Fibroblast of the aortic adventitia (primary cell): ENCODE measurements around the gene MAGI2. TPM values are rescaled to one million over a fixed set of nuclear protein-coding genes. Genes with fewer than 3 reads are reported as not detected.
A peak's percentile ranks its signal among the peaks of the same experiment; 100 is the strongest.
"Not testable (repeated sequence)": the region's sequence is repeated elsewhere in the genome, so short reads cannot be mapped to it uniquely, and the experiment has no call there.

Experiments
- DNase-seq: peaks from one replicate; pipeline ENCODE4 v3.0.0-alpha.2; 2010; ENCODE audit warnings: low read depth
- H3K4me3 ChIP-seq: 2 replicates; pipeline ENCODE4 v1.5.1; 2011; ENCODE audit warnings: low read depth, mild to moderate bottlenecking, control low read depth, low read length, moderate library complexity
- CTCF ChIP-seq: IDR thresholded peaks from 2 replicates; pipeline ENCODE4 v1.5.1; 2011; ENCODE audit warnings: mild to moderate bottlenecking, low read length, control low read depth, inconsistent platforms; ENCODE audit not compliant: insufficient read depth
- total RNA-seq: library from RNA; depleted of rRNA; stranded (reverse); fragments of >200 nt; gene quantifications from 2 replicates; pipeline ENCODE4 v1.2.3, GENCODE V29; 2012; ENCODE audit warnings: low replicate concordance

Gene MAGI2
- total RNA-seq, 1 donor = 25.5 TPM

GRCh38 chr7:78253850-78254725 lies 1199.4 kb downstream of the MAGI2 start:
- DNase-seq = no peak
- TF ChIP-seq CTCF = no peak
- H3K4me3 ChIP-seq = no peak overlapping the region

DNA sequence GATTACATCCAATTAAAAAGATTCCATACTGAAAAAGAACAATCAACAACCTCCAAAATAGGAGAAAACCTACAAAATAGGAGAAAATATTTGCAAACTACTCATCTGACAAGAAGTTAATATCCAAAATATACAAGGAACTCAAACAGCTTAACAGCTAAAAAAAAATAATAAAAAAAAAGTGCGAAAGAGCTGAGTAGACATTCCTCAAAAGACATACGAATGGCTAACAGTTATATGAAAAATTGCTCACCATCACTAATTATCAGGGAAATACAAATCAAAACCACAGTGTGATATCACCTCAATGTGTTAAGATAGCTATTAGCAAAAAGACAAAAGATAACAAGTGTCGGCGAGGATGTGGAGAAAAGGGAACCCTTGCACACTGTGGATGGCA lies 1204.6 kb downstream of the MAGI2 start:
- TF ChIP-seq CTCF = no peak
- DNase-seq = no peak
- no peak overlapping the region for H3K4me3 ChIP-seq

- no peak for DNase-seq
- TF ChIP-seq CTCF = no peak
Observed at GRCh38 chr7:78247910-78248689, 1205.4 kb downstream of the MAGI2 start.

DNA sequence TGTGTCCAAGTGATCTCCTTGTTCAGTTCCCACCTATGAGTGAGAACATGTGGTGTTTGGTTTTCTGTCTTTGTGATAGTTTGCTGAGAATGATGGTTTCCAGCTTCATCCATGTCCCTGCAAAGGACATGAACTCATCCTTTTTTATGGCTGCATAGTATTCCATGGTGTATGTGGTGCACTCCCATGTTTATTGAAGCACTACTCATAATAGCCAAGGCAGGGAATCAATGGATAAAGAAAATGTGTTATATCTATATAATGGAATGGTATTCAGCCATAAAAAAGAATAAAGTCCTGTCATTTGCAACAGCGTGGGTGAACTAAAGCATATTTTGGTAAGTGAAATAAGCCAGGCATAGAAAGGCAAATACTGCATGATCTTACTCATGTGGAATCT lies 1213.3 kb downstream of the MAGI2 start:
- DNase-seq = not testable (repeated sequence)

More at GRCh38 chr7:78247910-78248689, 1205.4 kb downstream of the MAGI2 start:
- no peak overlapping the region for H3K4me3 ChIP-seq

DNA sequence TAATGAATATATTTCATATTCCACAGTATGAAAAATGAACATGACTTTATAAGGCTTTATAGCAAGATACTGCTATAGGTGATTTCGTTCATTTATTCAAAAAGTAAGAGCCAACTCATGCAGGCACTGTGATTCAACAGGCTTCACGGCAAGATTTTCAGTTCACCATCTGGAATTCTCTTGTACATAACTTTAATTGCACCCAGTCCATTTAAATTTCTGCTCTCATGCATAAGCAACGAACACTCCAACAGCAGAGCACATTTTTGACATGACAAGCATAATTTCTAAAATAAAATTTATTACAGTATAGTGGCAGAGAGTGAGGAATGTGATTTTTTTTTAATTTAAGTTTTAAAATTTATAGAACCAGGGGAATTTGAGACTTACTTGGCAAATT lies 1218.8 kb downstream of the MAGI2 start:
- H3K4me3 ChIP-seq = no peak overlapping the region
- no peak for DNase-seq
- TF ChIP-seq CTCF = no peak

More for the DNA sequence above, 1213.3 kb downstream of the MAGI2 start:
- not testable (repeated sequence) for H3K4me3 ChIP-seq

DNA sequence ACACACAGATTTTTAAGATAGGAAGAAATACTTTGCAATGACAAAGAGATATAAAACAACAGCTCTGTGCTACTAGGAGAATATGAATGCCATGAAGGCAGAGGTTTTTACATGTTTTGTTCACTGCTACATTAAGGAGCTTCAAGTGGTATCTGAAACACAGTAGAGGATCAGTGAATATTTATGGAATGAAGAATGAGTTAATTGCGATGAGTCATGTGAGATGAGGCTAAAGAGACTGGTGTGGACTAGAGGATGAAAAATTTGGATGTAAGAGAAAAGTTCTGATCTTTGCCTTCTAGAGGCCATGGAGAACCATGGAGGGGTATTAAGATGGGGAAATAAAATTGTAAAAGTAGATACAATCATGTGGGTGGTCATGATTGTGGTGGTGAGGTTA lies 1220.7 kb downstream of the MAGI2 start:
- no peak overlapping the region for H3K4me3 ChIP-seq
- no peak for TF ChIP-seq CTCF
- DNase-seq = no peak

GRCh38 chr7:78226059-78226719 lies 1227.3 kb downstream of the MAGI2 start:
- H3K4me3 ChIP-seq = no peak overlapping the region
- DNase-seq = peak; percentile 56
- TF ChIP-seq CTCF = peak; percentile 54
